22Rv1 (cell line): ENCODE data around the gene SYNGR1.

Experiments
- ZFX ChIP-seq: fragments of 450-650 bp; IDR thresholded peaks from 2 replicates; pipeline ENCODE4 v1.6.1; 2017; ENCODE audit warnings: antibody characterized with exemption, borderline replicate concordance
- TF ChIP-seq, protein P1 (sequence below): fragments of 450-650 bp; IDR thresholded peaks from 2 replicates; pipeline ENCODE4 v1.5.1; 2017; ENCODE audit warnings: mild to moderate bottlenecking

GRCh38 chr22:39431216-39431801, 81.5 kb downstream of the SYNGR1 start:
- TF ChIP-seq, protein P1, sequence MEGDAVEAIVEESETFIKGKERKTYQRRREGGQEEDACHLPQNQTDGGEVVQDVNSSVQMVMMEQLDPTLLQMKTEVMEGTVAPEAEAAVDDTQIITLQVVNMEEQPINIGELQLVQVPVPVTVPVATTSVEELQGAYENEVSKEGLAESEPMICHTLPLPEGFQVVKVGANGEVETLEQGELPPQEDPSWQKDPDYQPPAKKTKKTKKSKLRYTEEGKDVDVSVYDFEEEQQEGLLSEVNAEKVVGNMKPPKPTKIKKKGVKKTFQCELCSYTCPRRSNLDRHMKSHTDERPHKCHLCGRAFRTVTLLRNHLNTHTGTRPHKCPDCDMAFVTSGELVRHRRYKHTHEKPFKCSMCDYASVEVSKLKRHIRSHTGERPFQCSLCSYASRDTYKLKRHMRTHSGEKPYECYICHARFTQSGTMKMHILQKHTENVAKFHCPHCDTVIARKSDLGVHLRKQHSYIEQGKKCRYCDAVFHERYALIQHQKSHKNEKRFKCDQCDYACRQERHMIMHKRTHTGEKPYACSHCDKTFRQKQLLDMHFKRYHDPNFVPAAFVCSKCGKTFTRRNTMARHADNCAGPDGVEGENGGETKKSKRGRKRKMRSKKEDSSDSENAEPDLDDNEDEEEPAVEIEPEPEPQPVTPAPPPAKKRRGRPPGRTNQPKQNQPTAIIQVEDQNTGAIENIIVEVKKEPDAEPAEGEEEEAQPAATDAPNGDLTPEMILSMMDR = no peak
- TF ChIP-seq ZFX = no peak
